ENCODE results near the gene POLN.

Gene POLN

DNA sequence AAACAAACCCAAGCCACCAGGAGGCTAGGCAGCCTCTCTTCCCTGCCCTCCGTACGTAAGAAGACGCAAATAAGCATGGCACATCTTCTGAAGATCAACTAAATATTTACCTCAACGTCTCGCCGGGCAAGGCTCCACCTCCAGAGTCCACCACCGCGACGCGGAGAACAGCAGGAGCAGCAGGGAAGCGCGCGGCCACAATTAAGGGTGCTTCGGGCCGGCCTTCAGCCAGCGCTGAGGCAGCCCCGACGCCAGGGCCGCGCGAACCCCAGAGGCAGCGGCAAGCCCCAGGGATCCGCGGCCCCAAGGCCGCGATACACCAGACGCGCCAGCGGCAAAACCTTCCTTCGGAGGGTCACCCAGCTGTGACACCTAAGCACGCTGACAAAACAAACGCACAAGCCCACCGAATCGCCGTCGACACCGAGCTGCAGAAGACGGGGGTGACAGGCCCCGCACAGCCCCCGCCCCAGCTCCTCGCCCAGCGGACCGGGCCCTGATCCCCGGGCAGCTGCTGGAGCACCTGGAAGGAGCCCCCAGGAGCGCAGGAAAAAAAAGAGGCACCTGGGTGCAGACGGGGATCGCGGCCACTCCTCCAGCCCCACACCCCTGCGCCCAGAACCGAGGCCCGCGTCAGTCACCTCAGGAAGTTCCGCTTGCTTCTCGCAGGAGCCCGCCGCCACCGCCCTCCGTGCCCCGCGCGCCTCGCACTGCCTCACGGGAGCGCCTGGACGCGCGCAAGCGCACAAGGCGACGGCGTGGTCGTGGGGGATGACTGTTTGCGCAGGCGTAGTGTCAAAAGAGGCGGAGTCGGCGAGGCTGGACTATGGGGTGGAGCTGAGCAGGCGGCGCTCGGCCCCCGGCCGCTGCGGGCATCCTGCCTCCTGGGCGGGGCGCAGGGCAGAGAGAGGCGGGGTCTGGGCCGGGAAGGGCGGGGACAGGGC lies at the start of gene POLN, which contains the start of gene HAUS3:
POLN (minus strand) TSS at position 712 of the 944 bp plus-strand sequence. CDS start 12,890 bp downstream, outside the sequence.
HAUS3 (minus strand) TSS at position 712 of the 944 bp plus-strand sequence. CDS start 1,175 bp downstream, outside the sequence.
- peak; percentile 89 to 91 for DNase-seq

GRCh38 chr4:2290974-2291704 lies 49.2 kb upstream of the POLN start:
- no peak for DNase-seq

DNA sequence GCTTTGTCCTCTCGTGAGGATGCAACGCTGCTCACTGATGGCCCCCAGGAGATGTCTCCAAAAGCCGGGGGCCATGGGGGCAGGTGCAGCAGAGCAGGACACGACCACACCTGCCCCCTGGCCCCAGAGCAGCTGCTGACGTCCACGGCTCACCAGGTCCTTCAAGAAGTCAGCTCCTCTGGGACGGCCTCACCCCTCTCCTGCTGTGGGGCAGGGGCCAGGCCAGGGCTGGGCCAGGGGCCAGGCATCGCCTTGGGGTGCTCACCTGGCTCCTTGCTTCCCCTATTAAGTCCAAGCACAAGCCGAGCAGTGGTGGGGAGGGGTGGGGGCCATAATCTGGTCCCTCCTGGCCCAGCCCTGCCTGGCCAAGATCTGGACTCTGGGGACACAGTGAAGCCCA lies 48.6 kb upstream of the POLN start:
- no peak for DNase-seq

- DNase-seq: no peak
Measured at GRCh38 chr4:2289955-2290333, 48.0 kb upstream of the POLN start.

DNA sequence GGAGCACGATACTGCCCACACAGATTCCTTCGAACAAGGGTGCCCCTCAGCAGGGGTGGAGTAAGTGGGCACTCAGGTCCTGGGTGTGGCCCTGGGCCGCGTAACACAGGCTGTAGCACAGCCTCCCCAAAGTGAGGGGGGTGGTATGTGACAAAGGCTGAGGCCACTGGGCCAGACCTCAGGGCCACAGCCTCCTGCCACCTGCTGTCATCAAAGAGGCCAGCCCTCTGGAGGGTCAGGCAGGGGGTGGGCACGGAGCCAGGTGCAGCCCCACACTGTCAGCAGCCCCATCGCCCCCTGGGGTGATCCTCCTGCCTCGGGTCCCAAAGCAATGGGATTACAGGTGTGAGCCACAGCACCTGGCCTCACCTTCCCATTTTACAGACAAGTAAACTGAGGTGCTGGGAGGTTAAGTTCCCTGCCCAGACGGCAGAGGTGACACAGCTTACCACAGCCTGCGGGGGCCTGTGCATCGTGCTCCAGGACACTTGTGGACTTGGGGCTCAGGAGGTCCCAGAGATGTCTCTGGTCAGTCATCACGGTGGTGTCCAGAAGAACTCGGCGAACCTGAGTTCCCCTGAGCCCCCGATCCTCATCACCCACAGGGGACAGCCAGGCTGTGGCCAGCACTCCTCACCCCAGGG lies 47.5 kb upstream of the POLN start:
- DNase-seq: no peak

GRCh38 chr4:2288051-2288541 lies 46.2 kb upstream of the POLN start:
- no peak for DNase-seq

DNA sequence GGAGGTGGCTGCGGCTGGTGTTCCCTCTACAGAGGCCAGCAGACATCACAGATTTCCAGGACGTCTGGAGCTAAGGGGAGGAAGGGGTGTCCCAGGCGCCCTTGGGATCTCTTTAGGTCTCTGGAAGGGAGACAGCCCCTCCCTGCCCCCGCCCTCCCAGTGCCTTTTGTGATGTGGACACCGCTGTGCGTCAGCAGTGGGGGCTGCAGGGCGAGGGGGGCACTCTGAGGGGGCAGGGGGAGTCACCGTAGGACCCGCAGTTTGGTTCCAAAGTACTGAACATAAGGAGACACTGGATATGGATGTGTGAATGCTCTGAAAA lies 45.6 kb upstream of the POLN start:
- no peak for DNase-seq

GRCh38 chr4:2286904-2287593 lies 45.1 kb upstream of the POLN start:
- no peak for DNase-seq

DNA sequence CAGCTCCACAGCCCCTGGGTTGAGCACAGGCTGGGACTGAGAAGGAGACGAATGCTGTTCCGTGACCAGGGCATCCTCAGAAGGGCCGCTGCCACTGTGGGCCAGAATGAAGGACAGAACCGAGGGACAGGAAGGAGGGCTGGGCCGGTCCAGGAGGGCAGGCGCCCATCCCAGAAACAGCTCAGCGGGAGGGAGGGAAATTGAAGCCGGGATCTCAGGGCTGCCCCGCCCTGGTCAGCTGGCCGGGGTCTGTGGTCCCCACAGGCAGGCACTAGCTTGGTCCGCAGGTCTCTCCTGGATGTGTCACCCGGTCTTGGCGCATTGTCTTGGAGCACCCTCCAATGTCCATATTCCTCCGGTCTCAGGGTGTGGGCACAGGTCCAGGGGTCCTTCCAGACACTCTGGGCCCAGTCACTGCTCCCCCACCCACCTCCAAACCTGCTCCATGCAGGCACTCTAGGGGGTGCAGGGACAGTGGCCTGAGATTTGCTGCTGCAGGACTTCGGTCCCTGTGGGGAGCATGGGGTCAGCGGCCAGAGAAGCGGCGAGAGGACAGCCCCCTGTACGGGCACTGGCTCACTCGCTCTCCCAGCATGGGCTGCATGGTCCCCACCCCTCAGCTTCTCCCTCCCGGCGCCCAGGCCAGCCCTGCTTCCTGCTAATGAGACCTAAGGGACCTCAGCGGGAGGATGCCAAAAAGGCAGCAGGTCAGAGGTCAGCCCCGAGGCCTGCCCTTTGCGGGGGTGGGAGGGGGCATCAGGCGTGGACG lies 43.9 kb upstream of the POLN start:
- no peak for DNase-seq

DNA sequence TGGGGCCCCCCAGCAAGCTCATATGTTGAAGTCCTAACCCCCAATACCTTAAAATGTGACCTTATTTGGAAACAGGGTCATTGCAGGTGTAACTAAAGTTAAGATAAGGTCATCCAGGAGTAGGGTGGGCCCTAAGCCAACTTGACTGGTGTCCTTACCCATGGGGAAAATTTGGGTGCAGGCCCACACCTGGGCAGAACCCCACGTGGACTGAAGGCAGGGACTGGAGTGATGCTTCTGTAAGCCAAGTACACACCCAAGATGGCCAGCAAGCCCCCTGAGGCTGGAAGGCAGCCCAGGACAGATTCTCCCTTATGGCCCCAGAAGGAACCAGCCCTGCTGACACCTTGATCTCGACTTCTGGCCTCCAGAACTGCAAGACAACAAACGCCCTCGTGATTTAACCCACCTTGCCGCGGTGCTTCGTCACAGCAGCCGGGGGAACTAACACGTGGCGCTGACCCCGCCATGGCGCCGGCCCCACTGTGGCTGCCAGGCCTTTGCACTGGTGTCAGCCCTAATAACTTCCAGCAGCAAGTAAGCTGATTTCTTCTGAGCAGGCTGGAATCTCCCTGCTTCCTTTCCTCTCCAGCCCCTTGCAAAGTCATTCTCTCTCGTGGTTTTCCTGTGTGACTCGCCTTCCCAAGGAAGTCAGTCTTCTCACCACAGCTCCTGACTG lies 43.2 kb upstream of the POLN start:
- no peak for DNase-seq

GRCh38 chr4:2284161-2284933 lies 42.4 kb upstream of the POLN start:
- DNase-seq: no peak

- no peak for DNase-seq
Measured at GRCh38 chr4:2283199-2283711, 41.3 kb upstream of the POLN start.

DNA sequence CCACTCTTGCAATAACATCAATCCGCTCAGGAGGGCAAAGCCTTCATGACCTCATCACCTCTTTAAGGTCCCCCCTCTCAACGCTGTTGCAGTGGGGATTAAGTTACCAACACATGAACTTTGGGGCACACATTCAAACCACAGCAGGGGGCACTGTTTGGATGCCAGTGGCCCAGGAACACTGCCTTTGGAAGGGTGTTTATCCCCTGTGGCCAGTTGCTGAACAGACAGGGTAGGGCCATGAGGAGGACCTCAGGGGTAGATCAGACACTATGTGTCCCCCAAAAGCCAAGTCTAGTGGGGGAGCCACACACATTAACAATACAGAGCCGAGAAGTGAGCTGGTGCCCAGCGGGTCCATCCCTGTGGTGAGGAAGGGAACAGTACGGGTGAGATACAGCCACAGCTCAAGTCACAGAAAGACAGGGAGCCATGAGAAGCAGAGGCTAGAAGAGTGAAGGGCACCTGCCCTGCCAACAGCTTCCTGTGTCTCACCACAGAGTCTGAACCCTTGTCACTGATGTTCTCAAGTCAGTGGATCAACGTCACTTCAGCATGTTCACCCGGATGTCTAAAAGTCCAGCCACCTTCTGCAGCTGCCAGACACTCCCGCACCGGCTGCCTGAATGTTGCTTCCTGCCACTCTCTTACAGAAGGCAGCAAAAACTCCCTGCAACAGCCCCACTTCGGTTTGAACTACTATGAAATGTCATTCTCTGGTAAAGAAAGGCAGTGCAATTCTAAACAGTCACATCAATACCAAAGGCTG lies 39.8 kb upstream of the POLN start:
- DNase-seq: no peak

GRCh38 chr4:2280531-2281300 lies 38.8 kb upstream of the POLN start:
- no peak for DNase-seq

DNA sequence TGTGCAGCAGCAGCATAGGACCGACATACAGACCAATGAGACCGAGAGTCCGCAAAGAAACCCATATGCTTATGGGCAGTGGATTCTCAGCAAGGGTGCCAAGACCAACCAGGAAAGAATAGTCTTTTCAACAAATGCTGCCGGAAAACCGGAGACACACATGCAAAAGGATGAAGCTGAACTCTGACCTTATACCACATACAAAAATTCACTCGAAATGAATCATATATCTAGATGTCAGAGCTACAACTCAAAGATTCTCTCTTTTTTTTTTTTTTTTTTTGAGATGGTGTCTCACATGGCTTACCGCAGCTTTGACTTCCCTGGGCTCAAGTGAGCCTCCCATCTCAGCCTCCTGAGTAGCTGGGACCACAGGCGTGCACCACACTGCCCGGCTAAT lies 36.0 kb upstream of the POLN start:
- no peak for DNase-seq

DNA sequence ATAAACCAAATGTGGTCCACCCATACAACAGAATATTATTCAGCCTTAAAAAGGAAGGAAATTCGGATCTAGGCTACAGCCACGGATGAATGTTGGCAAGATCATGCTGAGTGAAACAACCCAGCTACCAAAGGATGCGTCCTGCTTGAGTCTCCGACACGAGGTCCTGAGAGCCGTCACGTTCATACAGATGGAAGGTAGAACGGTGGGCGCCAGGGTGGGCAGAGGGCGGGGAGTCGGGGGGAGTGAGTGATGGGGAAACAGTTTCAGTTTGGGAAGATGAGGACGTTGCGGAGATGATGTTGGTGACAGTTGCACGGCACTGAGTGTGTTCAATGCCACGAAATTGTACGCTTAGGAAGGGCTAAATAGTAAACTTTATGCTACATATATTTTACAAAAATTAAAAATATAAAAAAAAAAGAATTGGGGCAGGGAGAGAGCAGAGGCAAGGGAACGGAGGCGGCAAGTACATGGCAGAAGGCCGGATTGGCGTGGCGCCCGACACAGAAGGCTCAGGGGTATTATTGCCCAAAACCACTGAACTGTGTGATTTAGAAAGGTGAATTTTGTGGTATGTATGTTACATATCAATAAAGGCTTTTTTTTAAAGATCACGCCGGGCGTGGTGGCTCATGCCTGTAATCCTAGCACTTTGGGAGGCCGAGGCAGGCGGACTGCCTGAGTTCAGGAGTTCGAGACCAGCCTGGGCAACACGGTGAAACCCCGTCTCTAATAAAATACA lies 34.8 kb upstream of the POLN start:
- DNase-seq: no peak

DNA sequence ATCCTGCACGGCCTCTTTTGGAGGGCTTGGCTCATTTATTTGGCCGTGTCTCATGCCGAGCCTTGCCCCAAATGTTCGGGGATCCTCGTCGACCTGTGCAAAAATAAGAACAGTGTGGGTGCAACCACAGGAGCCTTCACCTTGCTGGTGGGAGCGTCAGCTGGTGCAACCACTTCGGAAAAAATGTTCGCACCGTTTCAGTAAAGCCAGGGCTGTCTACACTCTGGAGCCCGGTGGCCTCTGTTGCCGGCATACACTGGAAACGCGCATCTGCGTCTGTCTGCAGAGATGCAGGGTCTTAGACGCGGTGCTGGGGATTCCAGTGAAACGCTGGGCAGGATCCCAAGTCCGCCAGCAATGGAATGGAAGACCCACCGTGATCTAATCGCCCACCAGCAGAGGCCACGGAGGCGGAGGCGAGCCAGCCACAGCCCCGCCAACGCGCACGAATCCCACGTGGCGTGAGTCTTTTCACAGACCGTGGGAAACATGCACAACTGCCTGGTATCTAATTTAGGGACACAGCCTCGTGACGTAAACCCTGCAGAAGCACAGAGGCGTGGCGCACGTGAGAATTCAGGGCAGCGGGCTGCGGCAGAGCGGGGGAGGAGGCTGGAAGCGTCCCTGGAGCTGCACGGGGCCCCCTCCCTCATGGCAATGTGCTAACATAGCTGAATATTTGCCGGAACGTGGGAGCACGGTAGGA lies 33.8 kb upstream of the POLN start:
- DNase-seq: no peak
